HG03097 (cell line): Measurements from ENCODE around the gene ILKAP.

Source experiments
- ATAC-seq: cut with Tn5 transposase; IDR thresholded peaks from one replicate; pipeline ENCODE4 v1.9.1; 2021; ENCODE audit not compliant: unreplicated experiment, low FRiP score

Gene ILKAP

GRCh38 chr2:238166391-238167343 is 36.8 kb downstream of the ILKAP start:
- no peak for ATAC-seq

- no peak for ATAC-seq
Measured at GRCh38 chr2:238165288-238165921, 38.1 kb downstream of the ILKAP start.

DNA sequence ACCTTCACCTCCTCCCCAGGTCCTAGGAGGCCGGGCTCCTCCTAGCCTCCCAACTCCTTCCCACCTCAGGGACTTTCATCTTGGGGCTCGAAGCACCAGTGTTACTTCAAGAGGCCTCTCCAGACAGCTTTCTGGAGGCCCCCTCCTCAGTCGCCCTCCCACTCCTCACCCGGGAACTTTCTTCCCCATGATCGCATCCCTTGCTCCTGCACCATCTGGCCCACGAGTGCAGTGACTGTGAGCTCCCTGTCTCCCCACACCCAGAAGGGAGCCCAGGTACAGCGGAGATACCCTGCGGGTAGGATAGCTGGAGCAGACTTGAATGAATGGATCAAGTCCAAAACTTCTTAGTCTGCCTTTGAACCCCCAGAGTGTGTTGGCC is 38.6 kb downstream of the ILKAP start:
- ATAC-seq, result no peak

GRCh38 chr2:238163481-238164198 is 39.9 kb downstream of the ILKAP start:
- ATAC-seq, result no peak

- no peak for ATAC-seq
Measured at GRCh38 chr2:238162846-238163441, 40.6 kb downstream of the ILKAP start.

DNA sequence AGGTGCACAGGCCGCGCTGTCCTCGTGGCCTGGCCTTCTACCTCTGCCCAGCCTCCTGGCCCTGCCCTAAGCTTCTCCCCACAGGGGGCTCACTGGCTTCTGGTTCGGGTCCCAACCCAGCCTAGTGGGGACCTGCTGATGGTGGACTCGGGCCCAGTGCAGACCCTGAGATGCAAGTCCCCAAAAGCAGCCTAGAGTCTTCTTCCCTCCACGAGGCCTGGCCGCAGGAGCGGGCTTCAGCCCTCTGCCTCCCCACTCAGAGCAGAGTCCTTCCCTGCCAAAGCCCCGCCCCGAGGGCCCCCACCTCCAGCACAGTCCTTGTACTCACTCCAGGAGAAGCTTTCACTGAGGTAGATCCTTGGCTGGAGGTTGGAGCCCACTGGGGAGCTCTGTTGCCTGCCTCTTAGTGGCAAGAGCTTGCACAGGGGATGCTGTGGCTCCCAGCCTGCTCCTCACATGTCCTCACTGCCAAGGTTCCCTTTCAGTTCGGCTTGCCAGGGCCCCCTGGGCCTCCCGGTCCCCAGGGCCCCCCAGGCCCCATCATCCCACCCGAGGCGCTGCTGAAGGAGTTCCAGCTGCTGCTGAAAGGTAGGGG is 41.1 kb downstream of the ILKAP start:
- no peak for ATAC-seq

DNA sequence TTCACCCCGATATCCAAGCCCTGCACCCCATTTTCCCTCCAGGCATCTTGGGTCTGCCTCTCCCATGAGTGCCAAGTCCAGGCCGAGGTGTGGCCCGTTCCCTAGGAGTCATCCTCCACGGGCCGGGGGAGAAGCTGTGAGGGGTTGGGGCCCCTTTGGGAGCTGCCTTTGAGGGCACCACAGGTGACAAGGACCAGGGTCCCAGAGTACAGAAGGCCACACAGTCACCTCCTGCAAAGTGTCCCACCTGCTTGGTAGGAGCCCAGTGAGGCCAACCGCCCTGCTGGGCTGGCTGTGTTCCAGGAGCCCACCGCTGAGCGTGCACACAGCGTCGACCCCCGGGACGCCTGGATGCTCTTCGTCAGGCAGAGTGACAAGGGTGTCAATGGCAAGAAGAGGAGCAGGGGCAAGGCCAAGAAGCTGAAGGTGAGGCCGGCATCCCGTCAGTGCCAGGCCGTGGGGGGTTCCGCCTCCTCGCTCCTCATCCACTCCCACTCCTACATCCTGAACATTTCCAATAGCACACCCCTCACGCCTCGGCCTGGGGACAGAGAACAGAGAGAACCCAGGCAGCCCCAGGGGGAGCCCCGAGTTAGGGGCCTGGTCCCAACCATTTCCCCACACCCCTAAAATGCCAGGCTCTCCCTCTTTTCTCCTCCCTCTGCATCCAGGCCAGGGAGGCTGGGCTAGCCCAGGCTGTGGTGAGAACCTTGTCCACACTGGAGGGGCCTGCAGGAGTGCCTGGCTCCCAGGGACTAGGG is 42.0 kb downstream of the ILKAP start:
- no peak for ATAC-seq

GRCh38 chr2:238160206-238161129 is 43.0 kb downstream of the ILKAP start:
- ATAC-seq, result no peak

DNA sequence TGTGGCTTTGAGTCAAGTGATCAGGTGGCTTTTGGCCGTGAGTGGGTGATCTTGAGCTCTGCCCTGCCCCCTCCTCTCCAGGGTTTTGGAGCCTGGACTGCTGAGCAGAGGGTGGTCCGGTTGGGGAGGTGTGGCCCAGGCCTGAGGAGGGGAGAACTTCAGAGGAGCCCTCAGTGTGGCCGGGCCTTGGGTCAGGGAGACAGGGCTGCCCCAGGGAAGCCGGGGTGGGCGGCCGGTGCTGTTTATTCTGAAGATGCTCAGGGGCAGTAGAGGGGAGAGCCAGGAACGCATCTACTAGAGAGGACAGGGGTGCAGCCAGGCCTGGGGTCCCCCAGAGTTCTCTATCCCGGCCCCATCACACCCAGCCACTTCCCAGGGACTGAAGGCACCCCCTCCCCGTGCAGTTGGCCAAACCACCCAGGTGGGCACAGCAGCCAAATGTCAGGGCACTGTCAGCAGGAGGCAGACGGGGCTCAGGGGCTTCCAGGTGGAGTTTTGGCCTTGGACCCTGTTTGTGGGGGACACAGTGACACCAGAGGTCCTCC is 43.8 kb downstream of the ILKAP start:
- no peak for ATAC-seq

DNA sequence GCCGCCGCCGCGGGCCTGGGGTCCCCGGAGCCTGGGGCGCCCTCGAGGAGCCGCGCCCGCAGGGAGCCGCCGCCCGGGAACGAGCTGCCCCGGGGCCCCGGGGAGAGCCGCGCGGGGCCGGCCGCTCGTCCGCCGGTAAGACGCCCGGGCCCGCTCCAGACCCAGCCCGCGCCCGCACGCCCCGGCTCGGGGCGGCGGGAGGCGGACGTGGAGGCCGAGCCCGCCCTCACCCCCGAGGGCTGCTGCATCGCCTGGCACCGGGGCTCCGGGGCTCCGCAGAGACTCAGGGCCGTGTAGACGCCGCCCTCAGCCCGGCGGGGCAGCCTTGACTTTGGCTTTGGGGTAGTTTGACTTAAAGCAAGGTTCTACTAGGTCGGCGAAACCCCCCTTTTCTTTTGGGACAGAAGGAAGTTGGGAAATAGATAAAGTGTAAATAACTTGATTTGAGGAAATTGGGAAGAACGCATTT is 44.4 kb downstream of the ILKAP start:
- ATAC-seq, result no peak

GRCh38 chr2:238158509-238159070 is 44.9 kb downstream of the ILKAP start, which contains the start of gene ERFE:
Gene ERFE (plus strand): TSS chr2:238158970. CDS start chr2:238159008, 38 bp downstream.
- no peak for ATAC-seq

DNA sequence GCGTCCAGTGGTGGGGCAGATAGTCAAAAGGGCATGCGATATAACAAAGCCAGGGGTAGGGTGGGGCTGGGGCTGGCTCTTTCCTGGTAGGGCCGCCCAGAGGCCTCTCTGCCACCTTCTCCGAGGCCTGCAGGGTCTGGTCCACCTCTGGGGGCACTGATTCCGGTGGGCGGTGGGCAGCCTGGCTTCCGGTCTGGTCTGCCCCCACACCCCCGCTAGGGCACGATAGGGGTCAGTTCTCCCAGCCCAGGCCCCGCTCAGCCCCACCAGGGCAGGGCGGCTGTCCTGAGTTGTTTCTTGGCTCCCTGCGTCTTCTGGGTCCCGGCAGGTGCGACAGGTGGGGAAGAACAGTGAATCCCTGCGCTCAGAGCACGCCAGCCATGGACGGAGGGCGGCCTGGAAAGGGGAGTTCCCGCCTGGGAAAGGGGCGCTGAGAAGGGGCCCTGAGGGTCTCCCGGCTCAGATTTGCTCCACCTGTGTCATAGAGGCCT is 45.4 kb downstream of the ILKAP start:
- no peak for ATAC-seq

DNA sequence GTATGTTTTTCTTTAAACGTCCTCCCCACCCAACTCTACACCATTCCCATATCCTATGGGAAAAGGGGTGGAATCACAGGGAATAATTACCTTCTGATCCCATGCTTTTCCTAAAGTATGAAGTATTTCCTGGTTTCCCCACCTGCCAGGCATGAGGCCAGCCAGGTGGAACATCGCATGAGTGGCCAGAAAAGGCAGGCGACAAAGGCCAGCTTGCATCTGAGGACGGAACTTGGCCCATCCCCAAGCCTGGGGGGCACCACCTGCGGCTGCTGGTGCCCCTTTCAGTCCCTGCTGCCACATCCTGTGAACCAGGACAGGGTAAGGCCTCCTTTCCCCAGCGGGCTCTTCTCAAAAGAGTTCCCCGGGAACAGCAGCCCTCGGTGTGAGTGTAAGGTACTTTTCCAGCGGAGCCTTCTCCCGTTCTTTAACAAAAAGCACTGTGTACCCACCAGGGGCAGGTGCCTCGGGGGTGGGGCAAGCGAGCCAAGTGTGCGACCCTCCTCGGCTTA is 45.9 kb downstream of the ILKAP start:
- ATAC-seq, result no peak

GRCh38 chr2:238155761-238156694 is 47.5 kb downstream of the ILKAP start:
- ATAC-seq, result no peak

DNA sequence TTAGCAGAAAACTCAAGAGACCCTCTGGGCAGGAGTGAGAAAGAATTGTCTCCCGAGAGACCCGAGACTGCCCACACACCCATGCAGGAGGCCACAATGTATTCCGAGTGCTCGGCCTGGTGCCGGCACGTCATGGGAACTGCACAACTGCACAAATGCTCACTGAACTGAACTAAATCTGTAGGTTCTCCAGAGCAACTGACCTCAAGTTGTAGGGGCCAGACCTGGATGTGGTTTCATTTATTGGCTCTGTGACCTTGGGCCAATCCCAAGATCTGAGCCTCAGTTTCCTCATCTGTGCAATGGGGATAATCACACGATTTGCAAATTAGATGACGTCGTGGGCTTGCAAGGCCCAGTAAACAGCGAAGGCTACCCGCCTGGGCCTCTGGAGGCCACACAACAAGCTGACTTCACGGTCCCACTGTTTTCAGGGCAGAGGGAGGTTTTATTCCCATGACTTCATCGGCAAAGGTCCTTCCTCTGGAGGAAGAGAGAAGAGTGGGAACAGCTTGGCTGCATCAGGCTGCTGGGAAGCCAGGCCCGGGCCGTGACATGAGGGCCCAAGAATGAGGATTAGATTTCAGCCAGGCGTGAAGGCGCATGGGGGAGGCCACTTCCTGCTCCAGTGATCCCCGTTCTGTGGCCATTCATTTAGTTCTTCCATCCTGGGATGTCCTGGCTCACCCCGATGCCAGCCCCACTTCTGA is 48.3 kb downstream of the ILKAP start:
- no peak for ATAC-seq

DNA sequence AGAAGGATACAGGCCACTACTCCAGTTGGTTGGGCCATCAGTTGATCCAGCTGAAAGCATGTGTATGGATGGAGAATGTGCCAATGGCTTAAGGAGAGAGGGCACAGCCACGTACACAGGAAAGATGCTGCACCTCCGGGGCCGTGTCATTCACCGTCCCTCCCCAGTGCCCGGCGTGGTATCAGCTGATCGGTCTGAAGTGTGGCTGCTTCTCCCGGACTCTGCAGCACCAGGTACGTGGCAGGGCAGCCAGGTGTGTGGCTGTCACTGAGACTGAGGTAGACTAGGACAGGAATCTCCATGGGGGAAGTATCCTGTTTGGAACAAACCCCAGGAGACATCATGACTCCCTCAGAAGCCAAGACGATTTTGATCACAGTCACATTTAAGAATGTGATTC is 48.9 kb downstream of the ILKAP start:
- no peak for ATAC-seq
